ENCODE results near the gene GNG4. TPM values are rescaled to one million over a fixed set of nuclear protein-coding genes. Genes with fewer than 3 reads are reported as not detected.

Gene GNG4
- total RNA-seq, 2 experiments from 2014 or later: not detected

DNA sequence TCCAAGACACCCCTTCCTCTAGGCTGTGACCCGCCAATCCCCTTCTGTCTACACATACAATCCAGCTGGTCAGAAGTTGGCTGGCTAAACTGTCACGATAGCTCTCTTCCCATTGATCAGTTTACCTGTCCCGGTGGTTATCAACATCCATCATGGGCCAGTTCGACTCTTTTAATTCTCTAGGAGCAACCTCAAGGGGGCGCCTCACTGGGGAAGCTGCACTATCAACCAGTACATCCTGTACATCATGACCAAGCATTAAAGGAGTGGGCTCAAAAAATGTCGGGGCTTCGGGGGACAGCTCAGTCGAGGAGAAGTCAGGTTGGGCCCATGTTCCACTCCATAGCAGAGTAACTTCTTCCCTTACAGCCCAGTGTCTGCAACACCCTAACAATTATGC is 92.1 kb downstream of the GNG4 start:
- TF ChIP-seq, protein P1, sequence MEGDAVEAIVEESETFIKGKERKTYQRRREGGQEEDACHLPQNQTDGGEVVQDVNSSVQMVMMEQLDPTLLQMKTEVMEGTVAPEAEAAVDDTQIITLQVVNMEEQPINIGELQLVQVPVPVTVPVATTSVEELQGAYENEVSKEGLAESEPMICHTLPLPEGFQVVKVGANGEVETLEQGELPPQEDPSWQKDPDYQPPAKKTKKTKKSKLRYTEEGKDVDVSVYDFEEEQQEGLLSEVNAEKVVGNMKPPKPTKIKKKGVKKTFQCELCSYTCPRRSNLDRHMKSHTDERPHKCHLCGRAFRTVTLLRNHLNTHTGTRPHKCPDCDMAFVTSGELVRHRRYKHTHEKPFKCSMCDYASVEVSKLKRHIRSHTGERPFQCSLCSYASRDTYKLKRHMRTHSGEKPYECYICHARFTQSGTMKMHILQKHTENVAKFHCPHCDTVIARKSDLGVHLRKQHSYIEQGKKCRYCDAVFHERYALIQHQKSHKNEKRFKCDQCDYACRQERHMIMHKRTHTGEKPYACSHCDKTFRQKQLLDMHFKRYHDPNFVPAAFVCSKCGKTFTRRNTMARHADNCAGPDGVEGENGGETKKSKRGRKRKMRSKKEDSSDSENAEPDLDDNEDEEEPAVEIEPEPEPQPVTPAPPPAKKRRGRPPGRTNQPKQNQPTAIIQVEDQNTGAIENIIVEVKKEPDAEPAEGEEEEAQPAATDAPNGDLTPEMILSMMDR (conservative IDR thresholded peaks at IDR 0.05; ENCODE audit: low read length): peak; percentile 68
- no peak for TF ChIP-seq EZH2phosphoT487 (IDR thresholded peaks at IDR 0.05; ENCODE audit: borderline replicate concordance, low read depth, low read length)
- no peaks in the 10 kb centered on the region for H3K4me1 ChIP-seq (ENCODE audit: insufficient read depth, low read length, poor library complexity, severe bottlenecking)
- H3K36me3 ChIP-seq (ENCODE audit: insufficient read depth, low read length): no peaks in the 10 kb centered on the region
- CTCF ChIA-PET (ENCODE audit: unreplicated experiment): no interaction called here
- no peak overlapping the region for H3K27ac ChIP-seq (ENCODE audit: low read depth, low read length, poor library complexity, severe bottlenecking)
- no TSS peak for BruUV-seq (replicated peaks)
- H3K4me3 ChIP-seq (ENCODE audit: low read depth, low read length, poor library complexity, severe bottlenecking): no peak overlapping the region
- no peaks in the 10 kb centered on the region for H4K20me1 ChIP-seq (ENCODE audit: insufficient read depth, low read length)
- H3K9me2 ChIP-seq (ENCODE audit: insufficient read depth, low read length): no peaks in the 10 kb centered on the region
- no peak overlapping the region for H3K4me2 ChIP-seq (ENCODE audit: low read length)
- no peaks in the 10 kb centered on the region for H3K79me2 ChIP-seq (ENCODE audit: insufficient read depth, low read depth, low read length)
- intact Hi-C loops (cut with micrococcal nuclease; ENCODE audit: unreplicated experiment): no loop called here
- peak; percentile 6 for DNase-seq (ENCODE audit: low spot score)
- H3K9me3 ChIP-seq (ENCODE audit: low read length): no peaks in the 10 kb centered on the region
- POLR2A ChIA-PET: interaction anchor here (0.6 kb wide), 1 partner anchor 505 kb away, joined by 4 read pairs; no protein-coding TSS in a partner anchor
- no peak overlapping the region for H2AFZ ChIP-seq (ENCODE audit: low read length)

DNA sequence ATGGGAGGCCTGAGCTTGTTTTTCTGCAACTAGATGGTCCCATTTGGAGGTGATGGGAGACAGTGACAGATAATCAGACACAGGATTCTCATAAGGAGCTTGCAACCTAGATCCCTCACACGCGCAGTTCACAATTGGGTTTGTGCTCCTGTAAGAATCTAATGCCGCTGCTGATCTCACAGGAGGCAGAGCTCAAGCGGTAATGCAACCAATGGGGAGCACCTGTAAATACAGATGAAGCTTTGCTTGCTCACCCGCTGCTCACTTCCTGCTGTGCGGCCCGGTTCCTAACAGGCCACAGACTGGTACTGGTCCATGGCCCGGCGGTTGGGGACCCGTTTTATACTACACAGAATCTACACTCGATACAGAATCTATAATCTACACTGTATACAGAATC is 92.8 kb downstream of the GNG4 start:
- Histone ChIP-seq H3K27ac (ENCODE audit: low read depth, low read length, poor library complexity, severe bottlenecking) (no peak overlapping the region), H3K4me1 (ENCODE audit: insufficient read depth, low read length, poor library complexity, severe bottlenecking) (no peaks in the 10 kb centered on the region), H3K36me3 (ENCODE audit: insufficient read depth, low read length) (no peaks in the 10 kb centered on the region), H3K9me3 (ENCODE audit: low read length) (no peaks in the 10 kb centered on the region), H4K20me1 (ENCODE audit: insufficient read depth, low read length) (no peaks in the 10 kb centered on the region), H2AFZ (ENCODE audit: low read length) (no peak overlapping the region), H3K4me2 (ENCODE audit: low read length) (no peak overlapping the region), H3K4me3 (ENCODE audit: low read depth, low read length, poor library complexity, severe bottlenecking) (no peak overlapping the region), H3K79me2 (ENCODE audit: insufficient read depth, low read depth, low read length) (no peaks in the 10 kb centered on the region), H3K9me2 (ENCODE audit: insufficient read depth, low read length) (no peaks in the 10 kb centered on the region)
- CTCF ChIA-PET (ENCODE audit: unreplicated experiment): no interaction called here
- no TSS peak for BruUV-seq (replicated peaks)
- intact Hi-C loops (cut with micrococcal nuclease; ENCODE audit: unreplicated experiment): no loop called here
- no peak for TF ChIP-seq EZH2phosphoT487 (IDR thresholded peaks at IDR 0.05; ENCODE audit: borderline replicate concordance, low read depth, low read length)
- TF ChIP-seq, protein P1 (conservative IDR thresholded peaks at IDR 0.05; ENCODE audit: low read length): no peak
- POLR2A ChIA-PET: interaction anchor here (0.6 kb wide), 2 partner anchors 40 to 505 kb away, joined by 3 to 4 read pairs; no protein-coding TSS in a partner anchor
- DNase-seq (ENCODE audit: low spot score): no peak

DNA sequence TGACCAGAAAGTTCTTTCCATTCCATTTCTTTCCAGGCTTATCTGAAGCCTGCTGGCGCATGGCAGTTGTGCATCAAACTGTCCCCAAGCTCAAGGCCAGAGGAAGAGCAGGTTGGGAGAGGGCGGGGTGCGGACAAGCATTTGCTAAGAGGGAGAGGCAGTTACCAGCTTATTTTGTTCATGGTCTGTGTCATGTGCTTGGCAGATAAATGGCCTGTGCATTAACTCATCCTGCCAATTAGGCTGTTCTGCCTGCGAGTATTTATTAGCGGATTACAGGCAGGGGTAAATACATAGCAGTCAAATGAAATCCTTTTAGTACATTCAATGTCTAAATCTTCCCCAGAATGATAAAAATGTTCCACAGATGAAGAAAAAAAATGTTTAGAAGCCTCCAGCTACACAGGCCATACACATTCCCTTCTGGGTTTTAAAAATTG is 96.5 kb downstream of the GNG4 start:
- no peak overlapping the region for H2AFZ ChIP-seq (ENCODE audit: low read length)
- no peaks in the 10 kb centered on the region for H3K9me3 ChIP-seq (ENCODE audit: low read length)
- no peaks in the 10 kb centered on the region for H4K20me1 ChIP-seq (ENCODE audit: insufficient read depth, low read length)
- no peak overlapping the region for H3K4me2 ChIP-seq (ENCODE audit: low read length)
- no TSS peak for BruUV-seq (replicated peaks)
- no peaks in the 10 kb centered on the region for H3K79me2 ChIP-seq (ENCODE audit: insufficient read depth, low read depth, low read length)
- intact Hi-C loops (cut with micrococcal nuclease; ENCODE audit: unreplicated experiment): no loop called here
- DNase-seq (ENCODE audit: low spot score): no peak
- no peaks in the 10 kb centered on the region for H3K36me3 ChIP-seq (ENCODE audit: insufficient read depth, low read length)
- no peaks in the 10 kb centered on the region for H3K9me2 ChIP-seq (ENCODE audit: insufficient read depth, low read length)
- no peaks in the 10 kb centered on the region for H3K4me1 ChIP-seq (ENCODE audit: insufficient read depth, low read length, poor library complexity, severe bottlenecking)
- TF ChIP-seq EZH2phosphoT487 (IDR thresholded peaks at IDR 0.05; ENCODE audit: borderline replicate concordance, low read depth, low read length): no peak
- TF ChIP-seq, protein P1 (conservative IDR thresholded peaks at IDR 0.05; ENCODE audit: low read length): no peak
- H3K4me3 ChIP-seq (ENCODE audit: low read depth, low read length, poor library complexity, severe bottlenecking): no peak overlapping the region
- POLR2A ChIA-PET: no interaction called here
- CTCF ChIA-PET (ENCODE audit: unreplicated experiment): no interaction called here
- H3K27ac ChIP-seq (ENCODE audit: low read depth, low read length, poor library complexity, severe bottlenecking): no peak overlapping the region

All from OCI-LY7 (cell line).